HG03521 (cell line): ENCODE data around the gene PVALEF.

Experiments
- ATAC-seq: cut with Tn5 transposase; IDR thresholded peaks from one replicate; pipeline ENCODE4 v1.9.1; 2021; ENCODE audit warnings: mild to moderate bottlenecking, moderate library complexity; ENCODE audit not compliant: unreplicated experiment

Gene PVALEF

GRCh38 chr17:81160747-81161453 lies 4.4 kb upstream of the PVALEF start:
- no peak for ATAC-seq

GRCh38 chr17:81161536-81161935 lies 3.8 kb upstream of the PVALEF start:
- no peak for ATAC-seq

GRCh38 chr17:81161972-81162371 lies 3.3 kb upstream of the PVALEF start:
- ATAC-seq = no peak

- ATAC-seq = no peak
Measured at GRCh38 chr17:81162491-81162890, 2.8 kb upstream of the PVALEF start.

- no peak for ATAC-seq
Measured at GRCh38 chr17:81163051-81163695, 2.1 kb upstream of the PVALEF start.

- no peak for ATAC-seq
Measured at GRCh38 chr17:81163703-81164370, 1.5 kb upstream of the PVALEF start.

GRCh38 chr17:81164371-81165245 lies 699 bp upstream of the PVALEF start:
- no peak for ATAC-seq

GRCh38 chr17:81166033-81166492 lies 756 bp downstream of the PVALEF start, which contains the start of gene AATK:
Gene AATK, minus strand, starts transcription at chr17:81166221. Its CDS starts 229 bp downstream, at chr17:81165992.
- no peak for ATAC-seq

- no peak for ATAC-seq
Measured at GRCh38 chr17:81167194-81167524, 1.9 kb downstream of the PVALEF start.

GRCh38 chr17:81167638-81168037 lies 2.3 kb downstream of the PVALEF start:
- ATAC-seq = no peak

GRCh38 chr17:81169870-81170309 lies 4.6 kb downstream of the PVALEF start:
- ATAC-seq = no peak

GRCh38 chr17:81170727-81171494 lies 5.6 kb downstream of the PVALEF start:
- no peak for ATAC-seq

GRCh38 chr17:81171941-81172340 lies 6.6 kb downstream of the PVALEF start:
- no peak for ATAC-seq

GRCh38 chr17:81173052-81173761 lies 7.9 kb downstream of the PVALEF start:
- no peak for ATAC-seq

- ATAC-seq = no peak
Measured at GRCh38 chr17:81173762-81174155, 8.5 kb downstream of the PVALEF start.

GRCh38 chr17:81176666-81177065 lies 11.4 kb downstream of the PVALEF start:
- ATAC-seq = no peak

GRCh38 chr17:81178136-81179091 lies 13.1 kb downstream of the PVALEF start:
- no peak for ATAC-seq

GRCh38 chr17:81179220-81179619 lies 13.9 kb downstream of the PVALEF start:
- no peak for ATAC-seq
